Activated CD4-positive, alpha-beta memory T cell treated with anti-CD3 and anti-CD28 coated beads, Interleukin-2, amount 10 ng/mL, durations not matched to agents 7 days and 5 days (primary cell): Measurements from ENCODE around the gene TOMM5. TPM values are rescaled to one million over a fixed set of nuclear protein-coding genes. Genes with fewer than 3 reads are reported as not detected.

ENCODE experiments used
- CTCF ChIA-PET: fragments of 350-600 bp; sonication (Branson Sonifier 250); formaldehyde crosslinking; loops from one replicate; lab custom pipeline; 2021; ENCODE audit warnings: antibody characterized with exemption, inconsistent platforms; lab: Charles Lee
- POLR2A ChIA-PET: fragments of 350-600 bp; sonication (Branson Sonifier 250); formaldehyde crosslinking; loops from one replicate; lab custom pipeline; 2021; ENCODE audit warnings: antibody characterized with exemption; lab: Charles Lee
- DNase-seq: peaks from one replicate; pipeline ENCODE4 v3.0.0-alpha.2; 2020
- H3K27ac Mint-ChIP-seq: one replicate; pipeline ENCODE4 v1.8.0; 2021; ENCODE audit warnings: mild to moderate bottlenecking, mixed read lengths
- H3K27me3 Mint-ChIP-seq: one replicate; pipeline ENCODE4 v1.8.0; 2021; ENCODE audit warnings: mixed read lengths
- H3K36me3 Mint-ChIP-seq: one replicate; pipeline ENCODE4 v1.8.0; 2021; ENCODE audit warnings: low read depth, mixed read lengths
- H3K4me1 Mint-ChIP-seq: one replicate; pipeline ENCODE4 v1.8.0; 2021; ENCODE audit warnings: mixed read lengths
- H3K4me3 Mint-ChIP-seq: one replicate; pipeline ENCODE4 v1.8.0; 2021; ENCODE audit warnings: mild to moderate bottlenecking, mixed read lengths
- H3K9me3 Mint-ChIP-seq: one replicate; pipeline ENCODE4 v1.8.0; 2021; ENCODE audit warnings: mixed read lengths
- total RNA-seq, 2 experiments: library from RNA; stranded (reverse); gene quantifications; one replicate each; pipeline ENCODE4 v1.2.3, GENCODE V29; 2021

TOMM5 gene
- total RNA-seq, 2 experiments from 2014 or later, result 81.0 to 86.4 TPM

GRCh38 chr9:37571282-37571681 lies 21.1 kb downstream of the TOMM5 start:
- H3K36me3 Mint-ChIP-seq, result no peaks in the 10 kb centered on the region
- ChIA-PET CTCF (no interaction called here), POLR2A (no interaction called here)

GRCh38 chr9:37566716-37567115 lies 25.7 kb downstream of the TOMM5 start:
- H3K27me3 Mint-ChIP-seq, result no peaks in the 10 kb centered on the region
- H3K9me3 Mint-ChIP-seq, result peaks cover 19% of the 10 kb centered on the region
- CTCF ChIA-PET, result interaction anchor here (1.0 kb wide), 1 partner anchor 10 kb away, joined by 3 read pairs; no protein-coding TSS in a partner anchor
- no peaks in the 10 kb centered on the region for H3K4me1 Mint-ChIP-seq
- POLR2A ChIA-PET, result no interaction called here
- H3K36me3 Mint-ChIP-seq, result peaks cover 28% of the 10 kb centered on the region
- no peak for DNase-seq
- no peak overlapping the region for H3K4me3 Mint-ChIP-seq
- no peak overlapping the region for H3K27ac Mint-ChIP-seq

More at GRCh38 chr9:37571282-37571681, 21.1 kb downstream of the TOMM5 start:
- no peak for DNase-seq
- Mint-ChIP-seq H3K9me3 (no peaks in the 10 kb centered on the region), H3K27ac (no peak overlapping the region), H3K4me3 (no peak overlapping the region), H3K27me3 (peaks cover 5% of the 10 kb centered on the region), H3K4me1 (peaks cover 10% of the 10 kb centered on the region)

GRCh38 chr9:37565661-37566618 lies 26.5 kb downstream of the TOMM5 start:
- DNase-seq, result no peak
- H3K27me3 Mint-ChIP-seq, result no peaks in the 10 kb centered on the region
- H3K27ac Mint-ChIP-seq, result no peak overlapping the region
- peaks cover 28% of the 10 kb centered on the region for H3K36me3 Mint-ChIP-seq
- H3K4me1 Mint-ChIP-seq, result no peaks in the 10 kb centered on the region
- ChIA-PET CTCF (interaction anchor here (1.0 kb wide), 1 partner anchor 10 kb away, joined by 3 read pairs; no protein-coding TSS in a partner anchor), POLR2A (no interaction called here)
- peaks cover 19% of the 10 kb centered on the region for H3K9me3 Mint-ChIP-seq
- no peak overlapping the region for H3K4me3 Mint-ChIP-seq

DNA sequence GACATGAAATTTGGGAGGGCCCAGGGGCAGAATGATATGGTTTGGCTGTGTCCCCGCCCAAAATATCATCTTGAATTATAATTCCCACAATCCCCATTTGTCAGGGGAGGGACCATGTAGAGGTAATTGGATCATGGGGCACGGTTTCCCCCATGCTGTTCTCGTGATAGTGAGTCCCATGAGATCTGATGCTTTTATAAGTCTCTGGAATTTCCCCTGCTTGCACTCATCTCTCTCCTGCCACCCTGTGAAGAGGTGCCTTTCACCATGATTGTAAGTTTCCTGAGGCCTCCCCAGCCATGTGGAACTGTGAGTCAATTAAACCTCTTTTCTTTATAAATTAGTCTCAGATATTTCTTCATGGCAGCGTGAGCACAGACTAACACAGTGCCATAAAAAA lies 27.5 kb downstream of the TOMM5 start:
- Mint-ChIP-seq H3K27ac (no peak overlapping the region), H3K36me3 (peaks cover 28% of the 10 kb centered on the region), H3K9me3 (peaks cover 19% of the 10 kb centered on the region), H3K27me3 (no peaks in the 10 kb centered on the region), H3K4me3 (no peak overlapping the region), H3K4me1 (no peaks in the 10 kb centered on the region)
- ChIA-PET CTCF (no interaction called here), POLR2A (no interaction called here)
- DNase-seq, result no peak

DNA sequence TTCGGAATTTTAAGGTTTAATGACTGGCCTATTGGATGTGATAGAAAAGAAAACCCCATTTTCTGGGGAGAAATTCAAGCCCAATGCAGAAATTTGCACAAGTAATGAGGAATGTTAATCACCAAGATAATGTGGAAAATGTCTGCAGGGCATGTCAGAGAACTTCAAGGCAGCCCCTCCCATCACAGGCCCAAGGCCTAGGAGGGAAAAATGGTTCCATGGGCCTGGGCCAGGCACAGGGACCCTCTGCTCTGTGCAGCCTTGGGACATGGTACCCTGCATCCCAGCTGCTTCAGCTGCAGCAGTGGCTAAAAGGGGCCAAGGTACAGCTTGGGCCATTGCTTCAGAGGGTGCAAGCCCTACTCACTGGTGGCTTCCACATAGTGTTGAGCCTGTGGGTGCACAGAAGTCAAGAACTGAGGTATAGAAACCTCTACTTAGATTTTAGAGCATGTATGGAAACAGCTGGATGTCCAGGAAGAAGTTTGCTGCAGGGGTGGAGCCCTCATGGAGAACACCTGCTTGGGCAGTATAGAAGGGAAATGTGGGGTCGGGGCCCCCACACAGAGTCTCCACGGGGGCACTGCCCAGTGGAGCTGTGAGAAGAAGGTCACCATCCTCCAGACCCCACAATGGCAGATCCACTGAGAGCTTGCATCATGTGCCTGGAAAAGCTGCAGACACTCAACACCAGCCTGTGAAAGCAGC lies 28.4 kb downstream of the TOMM5 start:
- ChIA-PET CTCF (no interaction called here), POLR2A (no interaction called here)
- no peaks in the 10 kb centered on the region for H3K27me3 Mint-ChIP-seq
- no peaks in the 10 kb centered on the region for H3K4me1 Mint-ChIP-seq
- peaks cover 28% of the 10 kb centered on the region for H3K36me3 Mint-ChIP-seq
- no peak overlapping the region for H3K4me3 Mint-ChIP-seq
- H3K9me3 Mint-ChIP-seq, result peaks cover 19% of the 10 kb centered on the region
- no peak overlapping the region for H3K27ac Mint-ChIP-seq
- DNase-seq, result no peak

- Mint-ChIP-seq H3K4me1 (no peaks in the 10 kb centered on the region), H3K27me3 (no peaks in the 10 kb centered on the region), H3K4me3 (no peak overlapping the region), H3K36me3 (peaks cover 28% of the 10 kb centered on the region), H3K9me3 (peaks cover 19% of the 10 kb centered on the region), H3K27ac (no peak overlapping the region)
- DNase-seq, result no peak
- ChIA-PET CTCF (no interaction called here), POLR2A (no interaction called here)
Observed at GRCh38 chr9:37562826-37563225, 29.6 kb downstream of the TOMM5 start.

DNA sequence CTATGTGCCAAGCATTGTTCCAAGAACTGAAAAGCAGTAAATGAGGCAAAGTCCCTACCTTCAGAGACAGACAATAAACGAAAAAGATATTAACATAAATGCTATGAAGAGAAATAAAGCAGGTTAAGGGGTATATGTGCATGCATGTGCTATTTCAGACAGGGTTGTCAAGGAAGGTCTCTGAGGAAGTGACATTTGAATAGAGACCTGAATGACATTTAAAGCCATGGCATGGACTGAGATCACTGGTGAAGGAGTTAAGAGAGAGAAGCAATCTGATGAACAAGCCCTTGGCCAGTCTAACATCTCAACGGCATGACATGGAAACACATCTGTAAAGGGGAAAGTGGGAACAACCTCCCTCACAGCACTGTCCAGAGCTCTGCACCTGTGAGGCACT lies 30.7 kb downstream of the TOMM5 start:
- Mint-ChIP-seq H3K27me3 (no peaks in the 10 kb centered on the region), H3K4me1 (no peaks in the 10 kb centered on the region), H3K9me3 (peaks cover 19% of the 10 kb centered on the region), H3K36me3 (peaks cover 28% of the 10 kb centered on the region), H3K27ac (no peak overlapping the region), H3K4me3 (no peak overlapping the region)
- no peak for DNase-seq
- ChIA-PET POLR2A (no interaction called here), CTCF (no interaction called here)

DNA sequence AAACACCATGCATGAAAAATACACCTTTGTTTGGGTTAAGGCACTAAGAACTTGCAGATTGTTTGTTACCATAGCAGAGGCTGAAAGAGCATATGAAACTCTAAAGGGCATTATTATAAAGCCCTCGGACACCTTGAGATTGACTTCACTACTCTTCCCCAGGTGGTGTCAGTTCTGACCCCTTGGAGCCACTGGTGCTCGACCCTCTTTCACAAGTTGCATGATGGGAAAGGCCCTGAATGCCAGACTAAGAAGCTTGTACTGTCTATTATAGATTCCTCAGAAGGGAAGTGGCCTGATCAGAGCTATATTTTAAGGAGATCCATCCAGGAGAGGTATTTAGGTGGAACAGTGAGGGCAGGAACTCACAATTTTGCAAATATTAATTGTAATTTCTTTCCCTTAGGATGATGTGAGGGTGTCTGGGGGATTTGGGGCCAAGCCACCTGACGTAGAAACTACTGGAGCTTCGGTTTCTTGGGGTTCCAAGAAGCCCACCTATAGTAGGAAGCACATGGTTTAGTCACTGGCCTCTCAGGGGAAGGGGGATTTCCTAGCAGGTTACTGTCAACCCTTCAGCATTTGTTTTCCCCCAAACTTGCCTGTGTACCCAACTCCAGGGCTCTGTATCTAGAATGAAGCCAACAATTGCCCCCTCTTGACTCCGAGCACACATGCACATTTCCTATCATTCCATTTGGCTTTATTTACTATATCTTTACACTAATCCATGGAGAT lies 32.4 kb downstream of the TOMM5 start:
- H3K9me3 Mint-ChIP-seq, result peaks cover 16% of the 10 kb centered on the region
- H3K4me1 Mint-ChIP-seq, result no peaks in the 10 kb centered on the region
- no peaks in the 10 kb centered on the region for H3K27me3 Mint-ChIP-seq
- no peak overlapping the region for H3K27ac Mint-ChIP-seq
- ChIA-PET CTCF (no interaction called here), POLR2A (no interaction called here)
- H3K36me3 Mint-ChIP-seq, result peaks cover 24% of the 10 kb centered on the region
- no peak for DNase-seq
- no peak overlapping the region for H3K4me3 Mint-ChIP-seq

- POLR2A ChIA-PET, result no interaction called here
- Mint-ChIP-seq H3K36me3 (peaks cover 16% of the 10 kb centered on the region), H3K27ac (no peak overlapping the region), H3K4me3 (no peak overlapping the region), H3K27me3 (no peaks in the 10 kb centered on the region), H3K4me1 (no peaks in the 10 kb centered on the region), H3K9me3 (peaks cover 9% of the 10 kb centered on the region)
- no peak for DNase-seq
- CTCF ChIA-PET, result no interaction called here
Observed at GRCh38 chr9:37559125-37559524, 33.3 kb downstream of the TOMM5 start.

GRCh38 chr9:37555786-37556185 lies 36.6 kb downstream of the TOMM5 start:
- POLR2A ChIA-PET, result no interaction called here
- Mint-ChIP-seq H3K4me1 (no peaks in the 10 kb centered on the region), H3K4me3 (no peak overlapping the region), H3K9me3 (no peaks in the 10 kb centered on the region), H3K27ac (no peak overlapping the region), H3K27me3 (no peaks in the 10 kb centered on the region), H3K36me3 (no peaks in the 10 kb centered on the region)
- no peak for DNase-seq
- CTCF ChIA-PET, result interaction anchor here (0.6 to 1.3 kb wide), 2 partner anchors 10 to 23 kb away, joined by 3 read pairs; no protein-coding TSS in a partner anchor

DNA sequence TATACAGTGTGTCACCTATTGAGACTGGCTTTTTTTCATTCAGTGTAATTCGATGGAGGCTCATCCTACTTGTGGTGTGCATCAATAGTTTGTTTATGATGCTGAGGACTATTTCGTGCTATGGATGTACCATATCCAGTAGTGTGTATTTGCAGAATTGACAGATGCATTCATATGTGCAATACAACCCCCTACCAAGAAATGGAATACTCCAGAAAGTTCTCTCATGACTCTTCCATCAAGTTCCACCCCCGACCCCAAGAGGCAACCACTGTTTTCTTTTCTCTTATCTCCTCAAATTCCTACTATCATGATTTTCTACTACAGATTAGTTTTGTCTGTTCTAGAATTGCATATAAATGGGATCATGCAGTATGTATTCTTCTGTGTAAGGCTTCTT lies 38.1 kb downstream of the TOMM5 start:
- no peak for DNase-seq
- Mint-ChIP-seq H3K36me3 (no peaks in the 10 kb centered on the region), H3K27ac (no peak overlapping the region), H3K27me3 (no peaks in the 10 kb centered on the region), H3K4me1 (peaks cover 7% of the 10 kb centered on the region), H3K9me3 (no peaks in the 10 kb centered on the region), H3K4me3 (no peak overlapping the region)
- POLR2A ChIA-PET, result no interaction called here
- CTCF ChIA-PET, result no interaction called here

DNA sequence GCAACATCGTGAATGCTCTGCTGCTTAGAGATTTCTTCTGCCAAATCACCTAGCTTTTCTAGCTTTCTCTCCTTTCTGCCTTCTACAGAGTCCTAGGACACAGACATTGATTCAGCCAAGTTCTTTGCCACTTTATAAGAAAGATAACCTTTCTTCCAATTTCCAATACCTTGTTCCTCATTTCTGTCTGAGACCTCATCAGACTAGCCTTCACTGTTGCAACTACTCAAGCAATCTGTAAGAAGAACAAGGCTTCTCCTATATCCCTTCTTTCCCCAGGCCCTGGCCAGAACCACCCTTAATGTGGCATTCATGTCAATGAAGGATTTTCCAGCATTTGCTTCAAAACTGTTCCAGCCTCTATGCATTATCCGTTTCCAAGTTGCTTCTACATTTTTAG lies 40.5 kb downstream of the TOMM5 start:
- no peak overlapping the region for H3K27ac Mint-ChIP-seq
- no peak for DNase-seq
- no peaks in the 10 kb centered on the region for H3K9me3 Mint-ChIP-seq
- no peaks in the 10 kb centered on the region for H3K36me3 Mint-ChIP-seq
- no peaks in the 10 kb centered on the region for H3K27me3 Mint-ChIP-seq
- ChIA-PET CTCF (no interaction called here), POLR2A (no interaction called here)
- peaks cover 11% of the 10 kb centered on the region for H3K4me1 Mint-ChIP-seq
- no peak overlapping the region for H3K4me3 Mint-ChIP-seq

GRCh38 chr9:37551468-37551867 lies 40.9 kb downstream of the TOMM5 start:
- CTCF ChIA-PET, result no interaction called here
- no peak overlapping the region for H3K27ac Mint-ChIP-seq
- H3K4me3 Mint-ChIP-seq, result no peak overlapping the region
- no peak for DNase-seq
- no peaks in the 10 kb centered on the region for H3K9me3 Mint-ChIP-seq
- H3K4me1 Mint-ChIP-seq, result peaks cover 11% of the 10 kb centered on the region
- POLR2A ChIA-PET, result no interaction called here
- H3K36me3 Mint-ChIP-seq, result no peaks in the 10 kb centered on the region
- no peaks in the 10 kb centered on the region for H3K27me3 Mint-ChIP-seq
